Measurements from ENCODE around the gene NEURL1. TPM values are rescaled to one million over a fixed set of nuclear protein-coding genes. Genes with fewer than 3 reads are reported as not detected.

The NEURL1 gene
- total and polyA plus RNA-seq, 10 of the 15 experiments (the other 5 are each of a cell fraction or from before 2014, with no cell fraction given), result 0.02 to 0.05 (median 0.05) TPM; not detected in 6

GRCh38 chr10:103473261-103473671, 20.2 kb upstream of the NEURL1 start:
- FAIRE-seq (no peak), DNase-seq (ENCODE audit: low read depth, low spot score) (no peak), ATAC-seq (no peak)
- Histone ChIP-seq H3K4me3 (no peak overlapping the region), H4K20me1 (ENCODE audit: control insufficient read depth, insufficient read depth) (no peaks in the 10 kb centered on the region), H3K27ac (ENCODE audit: control insufficient read depth, insufficient read depth) (no peak overlapping the region; the same call in 1 of the 2 replicates), H3K9ac (ENCODE audit: control insufficient read depth, insufficient read depth, low read length) (no peak overlapping the region), H3K79me2 (ENCODE audit: control insufficient read depth, insufficient read depth, low read length) (no peaks in the 10 kb centered on the region), H3K4me2 (ENCODE audit: control insufficient read depth, insufficient read depth) (no peak overlapping the region; the same call in 1 of the 2 replicates), H3K4me1 (ENCODE audit: control insufficient read depth, insufficient read depth, low read length) (peaks cover 56% of the 10 kb centered on the region), H3K27me3 (replicated peaks in 1 of 2; ENCODE audit: control insufficient read depth in 2 of 2, insufficient read depth in 2 of 2, low read length in 1 of 2) (no peaks in the 10 kb centered on the region), H3K9me3 (replicated peaks; ENCODE audit: control insufficient read depth, insufficient read depth, low read length) (no peaks in the 10 kb centered on the region), H3K36me3 (ENCODE audit: control insufficient read depth in 2 of 2, insufficient read depth in 2 of 2, low read length in 1 of 2) (no peaks in the 10 kb centered on the region), H2AFZ (ENCODE audit: control insufficient read depth, low read depth, low read length) (no peak overlapping the region)
- ChIA-PET CTCF (interaction anchor here (0.5 to 10.6 kb wide), 3 partner anchors 21 to 353 kb away, joined by 4 to 195 read pairs (median 52); partner anchors contain the start of gene CALHM2), POLR2A (interaction anchor here (2.6 to 9.3 kb wide), 2 partner anchors 18 to 20 kb away, joined by 13 to 144 read pairs; partner anchors contain the start of gene CALHM2), RAD21 (ENCODE audit: unreplicated experiment) (interaction anchor here (1.1 kb wide), 1 partner anchor 16 kb away, joined by 3 read pairs; no protein-coding TSS in a partner anchor), SMC1A (ENCODE audit: uncharacterized antibody, unreplicated experiment) (interaction anchor here (1.1 to 9.8 kb wide), 6 partner anchors 8 to 58 kb away, joined by 3 to 124 read pairs (median 8); partner anchors contain the start of gene CALHM2)
- BruUV-seq (replicated peaks), result no TSS peak
- intact Hi-C loops (cut with micrococcal nuclease; ENCODE audit: unreplicated experiment) (loop anchor here (5.0 kb wide), 1 partner anchor 106 kb away; the partner anchor contains the start of gene TAF5), in situ Hi-C loops (cut with MboI) (no loop called here)
- TF ChIP-seq TCF12 (IDR thresholded peaks at IDR 0.05; ENCODE audit: low read depth, low read length) (no peak), MXI1 (IDR thresholded peaks at IDR 0.05; ENCODE audit: low read depth, low read length) (no peak)
- WGBS (ENCODE audit: insufficient coverage, insufficient replicate concordance, low lambda C conversion rate, missing lambda C conversion rate), result 98% methylated on average over 30 of the region's 32 CpGs

GRCh38 chr10:103474077-103474476, 19.4 kb upstream of the NEURL1 start:
- 78% methylated on average over 3 of the region's 3 CpGs for WGBS (ENCODE audit: insufficient coverage, insufficient replicate concordance, low lambda C conversion rate, missing lambda C conversion rate)

More at GRCh38 chr10:103474077-103474476, 19.4 kb upstream of the NEURL1 start:
- no peak for FAIRE-seq
- SMC1A ChIA-PET (ENCODE audit: uncharacterized antibody, unreplicated experiment), result interaction anchor here (1.3 to 9.8 kb wide), 5 partner anchors 12 to 57 kb away, joined by 3 to 124 read pairs (median 4); partner anchors contain the start of gene CALHM2
- RAD21 ChIA-PET (ENCODE audit: unreplicated experiment), result interaction anchor here (0.7 to 4.7 kb wide), 5 partner anchors 8 to 56 kb away, joined by 3 to 73 read pairs (median 18); partner anchors contain the start of genes CALHM1 and CALHM2
- CTCF ChIA-PET, result interaction anchor here (3.3 to 10.6 kb wide), 5 partner anchors 8 to 57 kb away, joined by 13 to 195 read pairs (median 52); partner anchors contain the start of gene CALHM2
- no peak overlapping the region for H3K4me2 ChIP-seq (ENCODE audit: control insufficient read depth, insufficient read depth)
- H2AFZ ChIP-seq (ENCODE audit: control insufficient read depth, low read depth, low read length), result no peak overlapping the region
- no peaks in the 10 kb centered on the region for H4K20me1 ChIP-seq (ENCODE audit: control insufficient read depth, insufficient read depth)
- H3K9me3 ChIP-seq (replicated peaks; ENCODE audit: control insufficient read depth, insufficient read depth, low read length), result no peaks in the 10 kb centered on the region
- POLR2A ChIA-PET, result interaction anchor here (3.4 to 3.8 kb wide), 2 partner anchors 8 to 22 kb away, joined by 26 to 35 read pairs; partner anchors contain the start of gene CALHM2
- no TSS peak for BruUV-seq (replicated peaks)
- intact Hi-C loops (cut with micrococcal nuclease; ENCODE audit: unreplicated experiment), result loop anchor here (5.0 kb wide), 1 partner anchor 107 kb away; the partner anchor contains the start of gene TAF5
- no peak overlapping the region for H3K4me3 ChIP-seq
- no peak overlapping the region for H3K9ac ChIP-seq (ENCODE audit: control insufficient read depth, insufficient read depth, low read length)
- peaks cover 48% of the 10 kb centered on the region for H3K4me1 ChIP-seq (ENCODE audit: control insufficient read depth, insufficient read depth, low read length)
- H3K36me3 ChIP-seq (ENCODE audit: control insufficient read depth in 2 of 2, insufficient read depth in 2 of 2, low read length in 1 of 2), result no peaks in the 10 kb centered on the region
- H3K79me2 ChIP-seq (ENCODE audit: control insufficient read depth, insufficient read depth, low read length), result no peaks in the 10 kb centered on the region
- no peak for ATAC-seq
- no peaks in the 10 kb centered on the region for H3K27me3 ChIP-seq (replicated peaks in 1 of 2; ENCODE audit: control insufficient read depth in 2 of 2, insufficient read depth in 2 of 2, low read length in 1 of 2)
- DNase-seq (ENCODE audit: low read depth, low spot score), result no peak
- TF ChIP-seq CHD2 (IDR thresholded peaks at IDR 0.05; ENCODE audit: borderline replicate concordance, low read depth, low read length) (no peak), E2F4 (IDR thresholded peaks at IDR 0.05; ENCODE audit: low read depth, low read length) (no peak)
- H3K27ac ChIP-seq (ENCODE audit: control insufficient read depth, insufficient read depth), result no peak overlapping the region
- in situ Hi-C loops (cut with MboI), result no loop called here

All from GM12878 (cell line).